ENCODE results near the gene SYT7. TPM values are rescaled to one million over a fixed set of nuclear protein-coding genes. Genes with fewer than 3 reads are reported as not detected.

Gene SYT7
- total RNA-seq, 4 donors from 2014 or later = 1.3 to 4.2 (median 1.8) TPM

DNA sequence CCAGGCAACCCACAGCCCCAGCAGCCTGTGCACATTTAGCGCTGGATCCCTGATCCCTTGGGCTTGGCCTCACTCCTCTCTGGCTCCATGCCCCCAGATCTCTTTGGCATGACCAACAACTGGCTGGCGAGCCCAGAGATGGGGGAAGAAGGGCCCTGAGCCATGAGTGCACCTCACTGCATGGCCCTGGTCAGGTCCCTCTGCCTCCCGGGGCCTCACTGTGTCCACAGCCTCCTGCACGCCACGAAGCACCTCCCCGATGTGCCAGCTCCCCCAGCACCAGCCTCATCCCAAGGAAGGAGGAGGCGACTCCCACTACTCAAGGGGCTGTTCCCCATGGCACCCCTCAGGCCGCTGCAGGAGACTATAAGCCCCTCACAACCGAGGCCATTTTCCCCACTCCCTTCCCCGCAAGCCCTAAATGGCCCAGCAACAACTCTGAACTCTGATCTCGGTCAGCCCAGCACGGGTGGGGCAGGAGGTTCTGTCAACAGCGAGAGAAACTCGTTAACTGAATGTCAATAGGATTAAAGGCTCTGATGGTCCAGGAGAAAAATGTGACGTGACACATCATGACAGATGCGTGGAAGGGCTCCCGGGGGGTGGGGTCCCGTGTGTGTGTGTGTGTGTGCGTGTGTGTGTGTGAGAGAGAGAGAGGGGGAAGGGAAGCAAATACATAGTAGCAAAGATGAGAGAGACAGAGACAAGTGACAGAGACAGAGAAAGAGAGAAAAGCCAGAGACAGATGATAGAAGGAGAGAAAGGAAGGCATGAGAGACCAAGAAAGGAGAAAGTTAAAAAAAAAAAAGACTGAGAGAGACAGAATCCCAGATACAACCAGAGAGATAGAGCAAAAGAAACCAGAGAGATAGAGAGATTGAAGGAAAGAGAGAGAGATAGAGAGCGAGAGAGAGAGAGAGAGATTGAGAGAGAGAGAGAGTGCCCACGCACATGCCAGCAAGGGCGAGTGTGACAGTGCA lies 28.4 kb upstream of the SYT7 start:
- H3K27me3 ChIP-seq = peaks cover 0 to 68% (median 0%) of the 10 kb centered on the region in 4 donors
- WGBS = 61% methylated on average over 20 of the region's 22 CpGs
- no peak overlapping the region for H3K27ac ChIP-seq (replicated peaks in 1 of 4)
- no peak overlapping the region for H3K4me3 ChIP-seq
- no peak for TF ChIP-seq POLR2AphosphoS5 (IDR thresholded peaks at IDR 0.05)
- no peak for TF ChIP-seq EP300 (IDR thresholded peaks at IDR 0.05)
- TF ChIP-seq, protein P1, sequence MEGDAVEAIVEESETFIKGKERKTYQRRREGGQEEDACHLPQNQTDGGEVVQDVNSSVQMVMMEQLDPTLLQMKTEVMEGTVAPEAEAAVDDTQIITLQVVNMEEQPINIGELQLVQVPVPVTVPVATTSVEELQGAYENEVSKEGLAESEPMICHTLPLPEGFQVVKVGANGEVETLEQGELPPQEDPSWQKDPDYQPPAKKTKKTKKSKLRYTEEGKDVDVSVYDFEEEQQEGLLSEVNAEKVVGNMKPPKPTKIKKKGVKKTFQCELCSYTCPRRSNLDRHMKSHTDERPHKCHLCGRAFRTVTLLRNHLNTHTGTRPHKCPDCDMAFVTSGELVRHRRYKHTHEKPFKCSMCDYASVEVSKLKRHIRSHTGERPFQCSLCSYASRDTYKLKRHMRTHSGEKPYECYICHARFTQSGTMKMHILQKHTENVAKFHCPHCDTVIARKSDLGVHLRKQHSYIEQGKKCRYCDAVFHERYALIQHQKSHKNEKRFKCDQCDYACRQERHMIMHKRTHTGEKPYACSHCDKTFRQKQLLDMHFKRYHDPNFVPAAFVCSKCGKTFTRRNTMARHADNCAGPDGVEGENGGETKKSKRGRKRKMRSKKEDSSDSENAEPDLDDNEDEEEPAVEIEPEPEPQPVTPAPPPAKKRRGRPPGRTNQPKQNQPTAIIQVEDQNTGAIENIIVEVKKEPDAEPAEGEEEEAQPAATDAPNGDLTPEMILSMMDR (IDR thresholded peaks at IDR 0.05) = no peak
- H3K4me1 ChIP-seq = peaks cover 0 to 10% (median 0%) of the 10 kb centered on the region in 4 donors
- no peak for DNase-seq (ENCODE audit: extremely low spot score)
- H3K36me3 ChIP-seq = no peaks in the 10 kb centered on the region
- intact Hi-C loops (cut with DNase I) = no loop called here
- no peaks in the 10 kb centered on the region for H3K9me3 ChIP-seq

DNA sequence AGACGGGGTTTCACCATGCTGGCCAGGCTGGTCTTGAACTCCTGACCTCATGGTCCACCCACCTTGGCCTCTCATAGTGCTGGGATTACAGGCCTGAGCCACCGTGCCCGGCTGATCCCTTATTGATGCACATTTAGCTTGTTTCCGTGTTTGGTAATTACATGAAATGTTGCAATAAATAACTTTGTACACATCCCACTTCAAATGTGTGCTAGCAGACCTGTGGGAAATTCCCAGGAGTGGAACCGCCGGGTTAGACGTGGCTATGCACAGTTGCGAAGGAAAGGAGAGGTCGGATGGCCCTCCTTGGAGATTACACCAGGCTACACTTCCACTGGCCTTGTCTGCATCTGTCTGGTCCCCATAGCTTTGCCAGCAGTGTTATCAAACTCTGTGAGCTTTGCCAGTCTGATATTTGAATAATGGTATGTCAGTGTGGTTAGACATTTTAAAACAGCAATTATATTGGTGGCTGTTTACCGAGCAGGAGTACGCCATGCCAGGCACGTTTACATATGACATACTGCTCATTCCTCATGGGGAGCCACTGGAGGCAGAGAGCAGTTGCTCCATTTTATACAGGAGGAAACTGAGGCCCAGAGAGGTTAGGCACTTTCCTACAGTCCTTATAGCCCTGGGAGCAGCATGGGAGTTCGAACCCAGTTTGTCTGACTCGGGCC lies 27.2 kb upstream of the SYT7 start:
- TF ChIP-seq POLR2A (IDR thresholded peaks at IDR 0.05; ENCODE audit: low read depth) = no peak
- no peak for TF ChIP-seq EP300 (IDR thresholded peaks at IDR 0.05)
- TF ChIP-seq, protein P1 (IDR thresholded peaks at IDR 0.05) = no peak
- TF ChIP-seq POLR2AphosphoS5 (IDR thresholded peaks at IDR 0.05) = no peak
- WGBS = 79% methylated on average over 14 of the region's 14 CpGs
- intact Hi-C loops (cut with DNase I) = no loop called here
- peaks cover 0 to 12% (median 5%) of the 10 kb centered on the region in 4 donors for H3K4me1 ChIP-seq
- no peak overlapping the region for H3K27ac ChIP-seq (replicated peaks in 1 of 4)
- no peaks in the 10 kb centered on the region for H3K9me3 ChIP-seq
- DNase-seq (ENCODE audit: extremely low spot score) = no peak
- H3K27me3 ChIP-seq = peaks cover 0 to 66% (median 0%) of the 10 kb centered on the region in 4 donors
- no peak overlapping the region for H3K4me3 ChIP-seq
- H3K36me3 ChIP-seq = no peaks in the 10 kb centered on the region

DNA sequence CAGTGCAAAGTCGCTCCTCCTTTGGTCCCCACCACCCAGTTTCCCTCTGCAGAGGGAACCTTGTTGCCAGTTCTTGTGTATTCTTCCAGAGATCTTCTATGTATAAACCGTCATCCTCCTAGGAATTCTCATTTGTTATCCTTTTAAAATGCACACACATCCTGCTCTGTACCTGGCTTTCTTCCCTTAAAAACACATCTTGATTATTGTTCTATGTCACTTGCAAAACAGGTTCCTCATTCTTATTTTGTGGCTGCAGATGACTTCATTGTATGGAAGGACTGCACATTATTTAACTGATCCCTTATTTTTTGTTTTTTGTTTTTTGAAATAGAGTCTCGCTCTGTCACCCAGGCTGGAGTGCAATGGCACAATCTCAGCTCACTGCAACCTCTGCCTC lies 26.6 kb upstream of the SYT7 start:
- intact Hi-C loops (cut with DNase I) = no loop called here
- Histone ChIP-seq H3K36me3 (no peaks in the 10 kb centered on the region), H3K9me3 (no peaks in the 10 kb centered on the region), H3K4me3 (no peak overlapping the region), H3K27ac (replicated peaks in 1 of 4) (no peak overlapping the region), H3K27me3 (peaks cover 0 to 66% (median 0%) of the 10 kb centered on the region in 4 donors), H3K4me1 (peaks cover 4 to 12% (median 7%) of the 10 kb centered on the region in 4 donors)
- TF ChIP-seq, protein P1 (IDR thresholded peaks at IDR 0.05) = no peak
- no peak for TF ChIP-seq POLR2A (IDR thresholded peaks at IDR 0.05; ENCODE audit: low read depth)
- TF ChIP-seq POLR2AphosphoS5 (IDR thresholded peaks at IDR 0.05) = no peak
- no peak for TF ChIP-seq EP300 (IDR thresholded peaks at IDR 0.05)
- no peak for DNase-seq (ENCODE audit: extremely low spot score)
- 59% methylated on average over 3 of the region's 3 CpGs for WGBS

DNA sequence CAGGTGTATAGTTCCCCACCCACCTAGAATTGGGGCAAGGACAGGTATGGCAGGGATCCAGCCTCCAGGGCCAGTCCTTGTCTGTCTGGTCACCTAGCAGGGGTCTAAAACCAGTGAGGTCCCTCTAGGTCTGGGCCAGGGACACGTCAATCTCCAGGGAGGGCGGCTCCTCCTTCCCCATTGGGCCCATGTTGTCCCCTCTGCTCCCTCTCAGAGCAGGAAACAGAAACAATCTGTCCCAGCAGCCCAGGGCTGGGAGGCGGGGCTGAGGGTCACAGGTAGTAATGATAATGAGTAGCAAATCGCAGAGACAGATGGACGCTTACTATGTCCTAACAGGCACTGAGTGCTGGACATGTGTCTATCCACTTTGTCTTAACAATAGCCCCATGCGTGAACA lies 22.8 kb upstream of the SYT7 start:
- Histone ChIP-seq H3K4me1 (peaks cover 3 to 33% (median 22%) of the 10 kb centered on the region in 4 donors), H3K27ac (replicated peaks in 1 of 4) (peak overlapping the region; percentile 47 to 66 (median 60)), H3K27me3 (peaks cover 0 to 62% (median 0%) of the 10 kb centered on the region in 4 donors), H3K36me3 (no peaks in the 10 kb centered on the region), H3K4me3 (no peak overlapping the region), H3K9me3 (no peaks in the 10 kb centered on the region)
- DNase-seq (ENCODE audit: extremely low spot score) = no peak
- 89% methylated on average over 4 of the region's 6 CpGs for WGBS
- TF ChIP-seq EP300 (IDR thresholded peaks at IDR 0.05) (no peak), POLR2A (IDR thresholded peaks at IDR 0.05; ENCODE audit: low read depth) (no peak), POLR2AphosphoS5 (IDR thresholded peaks at IDR 0.05) (no peak)
- TF ChIP-seq, protein P1 (IDR thresholded peaks at IDR 0.05) = no peak
- intact Hi-C loops (cut with DNase I) = no loop called here

All from esophagus muscularis mucosa (tissue), 4 donors.